Activated naive CD4-positive, alpha-beta T cell treated with anti-CD3 and anti-CD28 coated beads for 36 hours (primary cell): ENCODE data around the gene ARHGAP23. TPM values are rescaled to one million over a fixed set of nuclear protein-coding genes. Genes with fewer than 3 reads are reported as not detected.

Source experiments
- CTCF ChIA-PET: fragments of 350-600 bp; sonication (Branson Sonifier 250); formaldehyde crosslinking; loops from one replicate; lab custom pipeline; 2021; ENCODE audit warnings: antibody characterized with exemption; lab: Charles Lee
- DNase-seq: peaks from one replicate; pipeline ENCODE4 v3.0.0-alpha.2; 2020
- H3K27ac Mint-ChIP-seq: one replicate; pipeline ENCODE4 v1.8.0; 2021; ENCODE audit warnings: mild to moderate bottlenecking, mixed read lengths
- H3K27me3 Mint-ChIP-seq: one replicate; pipeline ENCODE4 v1.8.0; 2021; ENCODE audit warnings: low read depth, mixed read lengths
- H3K36me3 Mint-ChIP-seq: one replicate; pipeline ENCODE4 v1.8.0; 2021; ENCODE audit warnings: low read depth, mixed read lengths
- H3K4me1 Mint-ChIP-seq: one replicate; pipeline ENCODE4 v1.8.0; 2021; ENCODE audit warnings: low read depth, mixed read lengths
- H3K4me3 Mint-ChIP-seq: one replicate; pipeline ENCODE4 v1.8.0; 2021; ENCODE audit warnings: mild to moderate bottlenecking, moderate library complexity, mixed read lengths
- H3K9me3 Mint-ChIP-seq: one replicate; pipeline ENCODE4 v1.8.0; 2021; ENCODE audit warnings: mixed read lengths
- intact Hi-C: fragments of 100-400 bp; cut with micrococcal nuclease; formaldehyde crosslinking; loops from one replicate; pipeline ENCODE4 v1.15.1; 2023
- total RNA-seq, 2 experiments: library from RNA; stranded (reverse); gene quantifications; one replicate each; pipeline ENCODE4 v1.2.3, GENCODE V29; 2021

ARHGAP23 gene
- total RNA-seq, 2 experiments from 2014 or later = 0.52 to 1.0 TPM

GRCh38 chr17:38448208-38448771 is 20.0 kb downstream of the ARHGAP23 start:
- no peak overlapping the region for H3K4me3 Mint-ChIP-seq
- CTCF ChIA-PET = interaction anchor here (1.5 kb wide), 1 partner anchor 219 kb away, joined by 4 read pairs; no protein-coding TSS in a partner anchor
- no peak overlapping the region for H3K27ac Mint-ChIP-seq
- no peak for DNase-seq
- intact Hi-C loops = no loop called here
- no peaks in the 10 kb centered on the region for H3K9me3 Mint-ChIP-seq
- H3K4me1 Mint-ChIP-seq = peaks cover 14% of the 10 kb centered on the region
- H3K27me3 Mint-ChIP-seq = peaks cover 20% of the 10 kb centered on the region
- no peaks in the 10 kb centered on the region for H3K36me3 Mint-ChIP-seq

- CTCF ChIA-PET = no interaction called here
These were observed 21.1 kb downstream of the ARHGAP23 start for GRCh38 chr17:38449364-38449763.

GRCh38 chr17:38450557-38451029 is 22.3 kb downstream of the ARHGAP23 start:
- Mint-ChIP-seq H3K36me3 (no peaks in the 10 kb centered on the region), H3K27ac (no peak overlapping the region), H3K27me3 (peaks cover 34% of the 10 kb centered on the region), H3K9me3 (no peaks in the 10 kb centered on the region), H3K4me3 (no peak overlapping the region), H3K4me1 (peaks cover 15% of the 10 kb centered on the region)
- intact Hi-C loops = no loop called here
- DNase-seq = no peak
- CTCF ChIA-PET = interaction anchor here (0.6 to 0.7 kb wide), 3 partner anchors 31 to 211 kb away, joined by 3 to 4 read pairs (median 3); no protein-coding TSS in a partner anchor

More at GRCh38 chr17:38449364-38449763, 21.1 kb downstream of the ARHGAP23 start:
- H3K27ac Mint-ChIP-seq = no peak overlapping the region
- DNase-seq = no peak
- H3K27me3 Mint-ChIP-seq = peaks cover 25% of the 10 kb centered on the region
- peaks cover 12% of the 10 kb centered on the region for H3K4me1 Mint-ChIP-seq
- H3K4me3 Mint-ChIP-seq = no peak overlapping the region
- H3K36me3 Mint-ChIP-seq = no peaks in the 10 kb centered on the region
- intact Hi-C loops = no loop called here
- H3K9me3 Mint-ChIP-seq = no peaks in the 10 kb centered on the region

- Mint-ChIP-seq H3K27ac (no peak overlapping the region), H3K4me3 (no peak overlapping the region), H3K36me3 (no peaks in the 10 kb centered on the region), H3K27me3 (peaks cover 34% of the 10 kb centered on the region), H3K4me1 (peaks cover 15% of the 10 kb centered on the region), H3K9me3 (no peaks in the 10 kb centered on the region)
- CTCF ChIA-PET = interaction anchor here (0.5 to 0.6 kb wide), 2 partner anchors 124 to 210 kb away, joined by 3 to 4 read pairs; no protein-coding TSS in a partner anchor
- intact Hi-C loops = no loop called here
- DNase-seq = no peak
These were observed 23.0 kb downstream of the ARHGAP23 start for GRCh38 chr17:38451030-38451839.

- CTCF ChIA-PET = interaction anchor here (0.5 kb wide), 1 partner anchor 123 kb away, joined by 3 read pairs; no protein-coding TSS in a partner anchor
- Mint-ChIP-seq H3K4me1 (peaks cover 15% of the 10 kb centered on the region), H3K27ac (no peak overlapping the region)
These were observed 23.7 kb downstream of the ARHGAP23 start for GRCh38 chr17:38451840-38452529.

GRCh38 chr17:38452719-38453118 is 24.5 kb downstream of the ARHGAP23 start:
- H3K4me1 Mint-ChIP-seq = peaks cover 15% of the 10 kb centered on the region
- DNase-seq = no peak
- no peaks in the 10 kb centered on the region for H3K36me3 Mint-ChIP-seq
- no peak overlapping the region for H3K27ac Mint-ChIP-seq
- peaks cover 35% of the 10 kb centered on the region for H3K27me3 Mint-ChIP-seq
- H3K9me3 Mint-ChIP-seq = no peaks in the 10 kb centered on the region
- intact Hi-C loops = no loop called here
- CTCF ChIA-PET = no interaction called here
- H3K4me3 Mint-ChIP-seq = no peak overlapping the region

More at GRCh38 chr17:38451840-38452529, 23.7 kb downstream of the ARHGAP23 start:
- Mint-ChIP-seq H3K4me3 (no peak overlapping the region), H3K27me3 (peaks cover 34% of the 10 kb centered on the region), H3K9me3 (no peaks in the 10 kb centered on the region), H3K36me3 (no peaks in the 10 kb centered on the region)
- intact Hi-C loops = no loop called here
- DNase-seq = no peak

GRCh38 chr17:38453951-38454421 is 25.7 kb downstream of the ARHGAP23 start:
- Mint-ChIP-seq H3K9me3 (no peaks in the 10 kb centered on the region), H3K36me3 (no peaks in the 10 kb centered on the region), H3K27me3 (peaks cover 35% of the 10 kb centered on the region), H3K27ac (no peak overlapping the region), H3K4me1 (peaks cover 15% of the 10 kb centered on the region), H3K4me3 (no peak overlapping the region)
- CTCF ChIA-PET = no interaction called here
- intact Hi-C loops = no loop called here
- no peak for DNase-seq

GRCh38 chr17:38454532-38454931 is 26.3 kb downstream of the ARHGAP23 start:
- CTCF ChIA-PET = no interaction called here
- Mint-ChIP-seq H3K36me3 (no peaks in the 10 kb centered on the region), H3K27me3 (peaks cover 35% of the 10 kb centered on the region), H3K4me3 (no peak overlapping the region), H3K27ac (no peak overlapping the region), H3K9me3 (no peaks in the 10 kb centered on the region), H3K4me1 (peaks cover 15% of the 10 kb centered on the region)
- no peak for DNase-seq
- intact Hi-C loops = no loop called here

GRCh38 chr17:38455288-38455915 is 27.1 kb downstream of the ARHGAP23 start:
- intact Hi-C loops = no loop called here
- Mint-ChIP-seq H3K4me3 (no peak overlapping the region), H3K27ac (no peak overlapping the region), H3K4me1 (peaks cover 15% of the 10 kb centered on the region), H3K36me3 (no peaks in the 10 kb centered on the region), H3K9me3 (no peaks in the 10 kb centered on the region), H3K27me3 (peaks cover 35% of the 10 kb centered on the region)
- no peak for DNase-seq
- CTCF ChIA-PET = interaction anchor here (0.5 kb wide), 1 partner anchor 17 kb away, joined by 4 read pairs; no protein-coding TSS in a partner anchor

- Mint-ChIP-seq H3K27ac (no peak overlapping the region), H3K27me3 (peaks cover 32% of the 10 kb centered on the region), H3K4me3 (no peak overlapping the region), H3K36me3 (no peaks in the 10 kb centered on the region), H3K9me3 (no peaks in the 10 kb centered on the region), H3K4me1 (peaks cover 15% of the 10 kb centered on the region)
- no peak for DNase-seq
- CTCF ChIA-PET = interaction anchor here (0.5 kb wide), 1 partner anchor 18 kb away, joined by 4 read pairs; no protein-coding TSS in a partner anchor
- intact Hi-C loops = no loop called here
These were observed 28.0 kb downstream of the ARHGAP23 start for GRCh38 chr17:38456031-38456815.
